Measurements from ENCODE around the gene LTBP1.

LTBP1 gene

DNA sequence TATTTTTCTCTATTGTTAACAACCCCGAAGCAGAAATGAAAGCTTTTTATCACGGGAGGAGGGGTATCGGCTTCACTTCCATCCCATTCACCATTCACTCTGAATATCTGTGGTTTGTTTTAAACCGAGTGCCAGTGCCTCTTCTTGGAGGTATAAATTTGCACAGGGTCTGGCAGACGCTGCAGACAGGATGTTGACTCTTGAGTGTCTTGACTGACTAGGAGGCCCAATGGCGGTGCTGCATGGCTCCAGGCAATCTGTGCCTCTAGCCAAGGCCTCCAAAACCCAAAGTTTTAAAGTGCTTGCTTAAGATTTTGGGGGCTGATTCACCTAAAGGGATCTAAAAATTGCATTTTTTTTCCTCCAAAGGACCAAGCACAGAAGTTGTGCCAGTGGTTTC, 183.8 kb downstream of the LTBP1 start:
- intact Hi-C loops (cut with DNase I) = no loop called here
- DNase-seq = no peak

DNA sequence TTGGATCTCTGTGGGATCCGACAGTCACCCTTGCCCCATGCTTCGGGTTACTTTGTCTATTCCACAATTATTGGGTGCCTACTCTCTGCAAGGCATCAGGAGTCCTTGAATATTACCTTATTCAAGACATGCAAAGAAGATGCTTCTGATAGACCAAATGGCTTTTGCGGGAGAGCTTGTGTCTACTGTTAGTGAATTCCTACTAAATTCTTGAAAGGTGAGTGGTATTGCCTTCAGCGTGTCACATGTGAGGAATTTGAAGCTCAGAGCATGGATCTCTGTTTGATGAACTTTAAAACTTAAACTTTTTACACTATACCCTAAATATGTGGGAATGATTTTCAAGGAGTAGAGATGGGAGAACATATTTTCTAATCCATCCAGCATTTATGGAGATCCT, 184.4 kb downstream of the LTBP1 start:
- intact Hi-C loops (cut with DNase I) = no loop called here
- DNase-seq = no peak

DNA sequence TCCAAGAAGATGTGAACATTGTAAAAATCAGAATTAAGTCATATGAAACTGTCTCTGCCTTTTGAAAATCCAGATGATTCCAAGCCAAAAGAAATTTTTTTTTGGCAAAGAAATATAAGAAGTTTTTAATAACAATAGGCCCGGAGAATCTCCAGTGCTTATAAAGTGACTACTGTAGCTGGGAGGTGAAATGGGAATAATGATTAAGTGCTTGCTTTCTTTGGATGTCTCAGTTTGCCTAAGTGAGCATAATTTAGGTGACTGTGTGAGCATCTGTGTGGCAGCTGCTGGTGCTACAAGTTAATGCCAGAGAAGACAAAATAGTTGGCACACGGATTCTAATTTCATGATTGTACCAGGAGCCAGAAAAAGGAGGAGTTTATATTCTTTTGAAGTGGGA, 185.0 kb downstream of the LTBP1 start:
- no peak for DNase-seq
- intact Hi-C loops (cut with DNase I) = no loop called here

DNA sequence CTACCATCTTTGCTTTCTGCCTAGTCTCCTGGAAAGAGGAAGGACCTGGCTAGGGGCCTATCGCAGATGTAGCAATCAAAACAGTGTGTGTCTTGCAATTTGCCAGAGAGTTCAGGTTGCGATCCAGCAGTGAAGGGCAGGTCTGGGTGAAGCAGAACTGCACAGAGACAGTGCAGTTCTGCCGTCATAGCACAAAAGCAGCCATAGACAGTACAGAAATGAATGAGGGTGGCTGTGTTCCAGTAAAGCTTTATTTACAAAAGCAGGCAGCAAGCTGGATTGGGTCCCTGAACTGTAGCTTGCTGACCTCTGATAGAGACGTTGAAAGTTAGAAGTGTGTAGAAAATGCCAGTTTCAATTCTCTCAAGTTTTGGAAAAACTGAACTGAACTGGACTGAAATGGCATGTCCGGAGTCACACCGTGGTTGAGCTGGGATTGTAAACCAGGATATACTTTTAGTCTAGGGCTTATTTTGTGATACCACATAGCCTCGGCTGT, 186.8 kb downstream of the LTBP1 start:
- intact Hi-C loops (cut with DNase I) = no loop called here
- DNase-seq = no peak

DNA sequence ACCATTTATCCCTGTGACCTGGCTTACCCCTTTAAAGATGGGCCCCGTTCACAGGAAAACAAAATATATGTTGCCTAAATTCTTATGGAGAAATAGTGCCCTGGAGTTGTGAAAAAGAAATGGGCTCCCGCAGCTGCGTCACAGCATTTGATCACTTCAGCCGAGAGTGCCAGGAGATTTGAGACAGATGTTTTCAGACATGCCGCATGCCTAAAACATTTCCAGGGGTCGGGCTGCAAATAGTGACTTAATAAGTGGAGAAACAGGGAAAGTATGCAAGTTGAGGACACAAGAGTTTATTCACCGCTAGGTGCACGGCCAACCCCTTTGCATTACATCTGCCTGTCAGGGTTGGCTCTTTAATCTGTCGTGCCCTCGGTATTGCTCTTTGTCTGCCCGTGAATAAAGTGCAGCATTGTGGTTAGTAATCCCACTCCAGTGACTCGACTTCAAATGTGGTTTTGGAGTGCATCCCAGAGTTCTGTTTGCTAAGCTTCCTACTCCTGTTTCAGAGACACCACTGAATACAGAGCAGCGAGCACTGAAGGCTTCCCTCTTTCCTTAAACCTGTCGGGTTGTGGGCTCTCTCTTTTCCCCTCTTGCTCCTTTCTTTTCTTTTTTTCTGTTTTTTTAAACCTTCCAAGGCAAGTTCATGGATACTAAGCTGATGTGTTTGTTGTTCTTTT, 187.5 kb downstream of the LTBP1 start:
- intact Hi-C loops (cut with DNase I) = no loop called here

DNA sequence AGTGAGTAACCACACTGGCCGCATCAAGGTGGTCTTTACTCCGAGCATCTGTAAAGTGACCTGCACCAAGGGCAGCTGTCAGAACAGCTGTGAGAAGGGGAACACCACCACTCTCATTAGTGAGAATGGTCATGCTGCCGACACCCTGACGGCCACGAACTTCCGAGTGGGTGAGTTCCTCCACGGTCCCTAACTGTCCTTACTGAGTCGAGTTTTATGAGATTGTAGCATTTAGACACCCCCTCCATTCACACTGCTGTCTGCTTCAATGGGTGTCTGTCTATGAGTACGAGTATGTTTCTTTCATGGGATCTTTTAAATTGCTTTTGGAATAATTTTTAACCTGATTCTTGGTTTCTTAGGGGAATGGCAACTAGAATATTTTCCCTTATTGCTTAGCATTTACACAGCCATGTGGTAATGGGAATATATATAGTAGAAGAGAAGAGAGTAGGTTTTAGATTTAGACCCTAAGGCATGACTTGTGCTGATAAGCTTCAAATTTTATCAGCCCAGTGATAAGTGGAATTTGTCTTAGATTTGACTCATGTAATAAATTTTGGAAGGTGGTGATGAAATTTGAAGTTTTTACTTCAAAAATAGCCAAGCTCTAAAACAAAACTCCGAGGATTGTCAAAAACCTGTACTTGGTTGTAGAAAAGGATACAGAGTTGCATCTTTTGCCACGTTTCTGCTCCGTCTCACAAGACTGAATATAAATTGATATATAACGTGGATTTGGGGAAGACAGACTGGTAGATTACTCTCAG, 188.2 kb downstream of the LTBP1 start:
- intact Hi-C loops (cut with DNase I) = no loop called here

More for the DNA sequence above, 187.5 kb downstream of the LTBP1 start:
- peak in 3 of 10 donors; percentile 8 to 21 (median 18) for DNase-seq

DNA sequence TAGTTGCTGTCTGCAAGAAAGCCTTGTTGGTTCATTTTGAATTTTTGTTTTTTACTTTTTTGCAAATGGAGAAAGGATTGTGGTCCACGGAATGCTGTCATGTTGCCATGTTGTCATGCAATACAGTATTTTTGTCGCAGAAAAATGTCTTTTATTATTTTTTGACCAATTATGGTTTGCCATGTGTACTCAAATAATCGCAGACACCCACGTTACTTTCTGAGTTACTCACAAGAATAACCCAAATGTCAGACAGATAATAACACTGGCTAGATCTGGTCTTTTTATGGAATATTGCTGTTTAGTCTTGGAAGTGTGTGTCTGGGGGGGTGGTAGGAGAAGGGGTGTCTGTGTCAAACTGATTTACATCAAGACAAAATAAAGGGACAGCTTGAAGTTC, 188.9 kb downstream of the LTBP1 start:
- intact Hi-C loops (cut with DNase I) = no loop called here
- DNase-seq = no peak

More for the DNA sequence above, 188.2 kb downstream of the LTBP1 start:
- no peak for DNase-seq

DNA sequence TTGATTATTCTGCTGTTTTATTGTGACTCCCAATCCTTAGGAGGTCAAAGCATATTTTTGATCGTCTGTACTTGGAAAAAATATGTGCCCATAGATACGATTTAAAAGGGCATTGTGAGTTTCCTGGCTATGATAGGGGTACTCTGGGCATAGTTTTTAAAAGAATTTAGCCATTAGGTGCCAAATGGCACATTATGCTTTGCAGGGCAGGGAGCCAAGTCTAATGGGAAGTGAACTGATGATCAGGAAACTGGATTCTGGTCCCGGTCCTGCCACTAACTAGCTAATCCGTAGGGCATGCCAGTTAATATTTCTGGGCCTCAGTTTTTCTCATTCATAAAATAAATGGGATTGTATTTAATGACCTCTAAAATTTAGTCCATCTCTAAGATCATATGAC, 189.3 kb downstream of the LTBP1 start:
- intact Hi-C loops (cut with DNase I) = no loop called here
- DNase-seq = no peak

DNA sequence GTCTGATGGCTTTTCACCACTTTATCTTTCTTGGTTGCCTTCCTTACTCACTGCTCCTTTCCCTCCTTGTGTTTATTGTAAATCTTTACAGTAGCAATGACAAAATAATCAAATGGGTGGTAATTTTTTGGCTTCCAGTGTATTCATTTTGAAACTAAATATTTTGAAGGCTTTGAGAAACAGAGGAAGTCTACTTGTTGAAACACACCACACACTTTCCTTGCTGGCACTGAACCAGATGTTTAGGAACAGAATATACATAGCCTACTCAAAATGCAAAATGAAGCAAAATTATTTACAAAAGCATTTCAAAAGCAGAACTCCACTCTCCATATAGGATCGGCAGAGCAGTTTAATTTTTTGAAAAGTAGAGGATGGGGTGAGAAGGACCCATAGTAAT, 189.8 kb downstream of the LTBP1 start:
- DNase-seq = no peak
- intact Hi-C loops (cut with DNase I) = no loop called here

DNA sequence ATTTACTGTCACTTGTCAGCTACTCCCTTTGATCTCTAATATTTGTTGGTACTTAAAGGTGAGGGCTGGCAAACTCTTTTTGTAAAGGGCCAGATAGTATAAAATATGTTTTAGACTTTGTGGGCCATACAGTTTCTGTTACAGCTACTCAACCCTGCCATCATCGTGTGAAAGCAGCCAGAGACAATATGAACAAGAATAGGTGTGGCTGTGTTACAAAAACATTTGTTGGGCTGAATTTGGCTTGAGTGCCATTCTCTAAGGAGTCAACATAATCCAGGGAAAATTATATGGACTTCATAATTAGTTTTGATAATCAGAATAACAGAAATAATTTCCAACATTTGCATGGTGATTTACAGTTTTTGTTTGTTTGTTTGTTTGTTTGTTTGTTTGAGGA, 190.6 kb downstream of the LTBP1 start:
- intact Hi-C loops (cut with DNase I) = no loop called here
- no peak for DNase-seq

DNA sequence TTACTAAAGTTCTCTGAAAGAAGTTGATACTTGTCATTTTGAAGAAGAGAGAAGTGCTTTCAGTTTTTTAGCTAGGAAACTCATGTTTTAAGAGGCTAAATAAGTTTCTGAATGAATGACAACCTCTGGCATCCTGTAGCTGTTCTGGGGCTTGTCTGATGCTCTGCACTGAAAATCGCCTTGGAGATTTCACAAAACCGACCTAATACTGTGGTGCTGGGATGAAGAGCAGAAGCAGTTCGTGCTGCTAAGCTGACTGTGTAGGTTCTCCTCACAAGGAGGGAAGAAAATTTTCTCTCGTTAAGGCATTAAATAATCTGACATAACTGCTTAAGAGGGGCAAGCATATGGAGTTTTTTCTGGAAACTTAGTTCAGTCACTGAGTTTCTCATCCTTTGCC, 193.2 kb downstream of the LTBP1 start:
- no peak for DNase-seq
- intact Hi-C loops (cut with DNase I) = no loop called here

DNA sequence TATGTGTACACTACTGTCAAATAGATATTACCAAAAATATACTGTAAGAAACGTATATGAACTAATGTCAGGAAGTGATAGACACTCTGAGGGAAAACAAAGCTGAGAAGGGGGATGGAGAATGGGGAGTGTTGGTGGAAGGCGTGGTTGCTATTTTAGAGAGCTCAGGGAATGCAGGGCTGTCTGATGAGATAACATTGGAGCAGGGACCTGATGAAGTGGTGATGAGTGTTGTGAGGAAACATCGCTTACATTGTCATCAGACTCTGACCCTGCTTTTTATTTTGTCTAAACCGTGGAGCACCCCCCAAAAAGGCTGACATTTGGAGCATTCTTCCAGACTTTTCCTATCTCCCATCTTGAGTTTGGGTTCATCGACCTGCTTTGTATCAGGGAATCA, 194.7 kb downstream of the LTBP1 start:
- intact Hi-C loops (cut with DNase I) = no loop called here
- DNase-seq = no peak

DNA sequence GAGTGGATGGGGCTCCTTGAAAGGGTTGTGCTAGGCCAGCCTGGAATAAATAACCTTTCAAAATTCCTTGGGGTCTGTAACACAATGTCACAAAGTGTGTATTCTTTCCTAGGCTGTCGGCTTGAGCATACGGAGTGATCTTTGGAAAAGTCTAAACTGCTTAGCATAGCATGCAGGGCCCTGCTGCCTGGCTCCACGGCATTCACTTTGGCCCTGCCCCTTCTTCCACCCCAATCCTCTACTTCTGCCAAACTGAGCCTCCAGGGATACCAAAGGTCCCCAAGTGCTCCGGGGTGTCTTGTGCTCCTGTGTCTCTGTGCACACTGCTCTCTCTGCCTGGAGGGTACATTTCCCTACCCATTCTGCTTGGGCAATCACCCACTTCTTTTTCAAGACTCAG, 196.1 kb downstream of the LTBP1 start:
- no peak for DNase-seq
- intact Hi-C loops (cut with DNase I) = no loop called here

DNA sequence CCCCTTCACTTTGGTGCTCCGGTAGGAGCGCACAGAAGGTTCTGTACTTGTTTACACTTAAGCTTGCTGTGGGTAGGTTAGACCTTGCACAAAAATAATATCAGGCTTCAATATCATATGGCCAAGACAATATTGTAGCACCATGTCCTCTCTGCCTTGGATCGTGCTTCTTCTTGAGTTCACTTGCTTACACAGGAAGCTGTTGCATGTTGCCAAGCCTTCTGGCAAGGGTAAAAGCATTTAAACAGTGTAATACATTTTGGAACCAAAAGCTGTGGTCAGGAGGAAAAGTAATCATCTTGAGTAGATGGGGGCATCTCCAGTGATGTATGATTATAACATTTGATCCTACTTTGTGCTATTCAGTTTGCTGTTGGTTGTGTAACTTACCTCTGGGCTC, 197.5 kb downstream of the LTBP1 start:
- no peak for DNase-seq
- intact Hi-C loops (cut with DNase I) = no loop called here

DNA sequence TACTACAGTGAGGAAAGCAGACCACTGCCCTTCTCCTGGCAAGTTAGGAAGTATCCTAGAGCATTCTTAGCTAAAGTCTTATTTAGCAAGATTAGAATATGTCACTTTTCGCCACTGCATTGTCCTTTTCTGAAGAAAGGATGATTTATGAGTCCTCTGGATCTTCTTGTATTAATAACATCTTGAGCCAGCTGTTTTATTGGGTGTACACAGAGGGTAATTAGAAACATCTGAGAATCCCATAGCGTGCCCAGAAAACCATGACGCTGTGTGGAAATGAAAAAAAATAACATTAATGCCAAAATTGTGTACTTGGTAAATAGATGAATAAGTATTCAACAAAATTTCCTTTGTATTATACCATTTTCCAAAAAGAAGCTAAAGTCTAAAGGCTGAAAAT, 198.7 kb downstream of the LTBP1 start:
- no peak for DNase-seq
- intact Hi-C loops (cut with DNase I) = no loop called here

DNA sequence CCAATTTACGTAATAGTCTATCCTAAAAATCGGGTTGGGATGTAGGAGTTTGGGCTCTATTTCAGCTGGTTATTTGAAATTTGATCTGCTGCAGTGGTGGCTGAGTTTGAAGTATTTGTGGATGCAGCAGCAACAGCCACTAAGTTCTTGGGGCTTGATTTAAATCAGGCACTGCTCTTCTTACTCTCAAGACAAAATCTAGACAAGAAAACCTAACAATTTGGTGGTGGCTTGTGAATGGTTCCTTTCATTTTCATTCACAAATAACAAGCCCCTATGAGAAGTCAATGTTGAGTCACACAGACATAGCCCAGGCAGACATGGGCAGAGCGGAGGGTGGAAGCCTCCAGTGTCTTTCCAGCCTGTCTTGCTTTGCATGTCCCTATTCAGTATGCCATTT, 199.3 kb downstream of the LTBP1 start:
- DNase-seq = no peak
- intact Hi-C loops (cut with DNase I) = no loop called here

DNA sequence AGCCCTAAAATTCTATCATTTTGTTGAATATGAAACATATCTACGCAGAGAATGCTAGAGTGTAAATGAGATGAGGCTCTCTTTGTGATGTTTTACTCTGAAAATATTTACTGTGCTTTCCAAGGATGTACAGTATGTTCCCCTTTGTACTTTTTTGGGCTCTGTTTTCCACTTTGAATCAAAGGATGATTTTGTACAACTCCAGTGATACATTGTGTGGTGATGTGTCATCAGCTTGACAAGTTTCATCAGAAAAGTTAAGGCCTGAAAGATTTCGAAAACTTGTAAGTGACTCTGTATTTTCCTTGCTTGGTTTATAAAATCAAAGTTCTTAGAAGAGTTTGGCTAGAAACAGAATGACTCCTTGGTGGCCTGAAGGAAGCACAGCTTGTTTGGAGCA, 206.3 kb downstream of the LTBP1 start:
- intact Hi-C loops (cut with DNase I) = no loop called here
- no peak for DNase-seq

DNA sequence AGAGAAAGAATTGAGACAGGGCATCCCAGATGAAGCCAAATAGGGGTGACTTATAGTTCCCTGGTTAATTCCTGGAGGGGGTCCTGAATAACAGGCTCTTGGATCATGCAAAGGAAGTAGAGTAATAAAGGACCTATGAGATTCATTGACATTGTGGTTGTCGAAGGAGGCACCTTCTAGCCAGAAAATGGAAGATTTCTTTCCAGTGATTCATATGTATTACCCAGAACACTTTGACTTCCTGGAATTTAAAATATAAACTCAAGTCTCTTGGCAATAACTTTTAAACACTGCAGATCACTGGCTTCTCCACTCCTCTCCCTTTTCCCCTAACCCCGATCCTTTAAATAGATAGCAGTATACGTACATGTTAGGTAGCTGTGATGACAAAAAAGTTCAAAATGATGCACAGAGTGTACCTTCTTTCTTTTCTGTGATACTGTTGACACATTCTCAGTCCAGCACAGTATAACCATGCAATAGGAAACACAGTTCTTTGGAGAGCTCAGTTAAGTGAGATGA, 211.8 kb downstream of the LTBP1 start:
- DNase-seq = no peak
- intact Hi-C loops (cut with DNase I) = no loop called here

DNA sequence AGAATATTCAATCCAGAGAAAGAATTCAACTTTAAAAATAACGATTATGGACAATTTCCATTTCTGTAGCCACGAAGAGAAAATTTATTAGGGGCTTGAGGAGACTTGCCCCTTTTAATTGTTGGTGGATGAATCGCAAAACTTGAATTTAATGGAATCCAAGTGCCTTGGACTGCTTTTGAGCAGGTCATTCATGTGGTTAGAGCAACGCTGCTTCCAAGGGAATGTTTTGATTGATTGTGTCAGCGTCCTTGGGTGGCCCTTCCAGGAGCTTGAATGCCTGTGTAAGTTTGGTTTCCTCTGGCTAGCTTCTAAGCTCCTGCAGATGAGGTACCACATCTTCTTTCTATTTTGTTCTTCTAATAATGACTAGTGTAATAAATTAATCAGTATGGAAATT, 213.4 kb downstream of the LTBP1 start:
- intact Hi-C loops (cut with DNase I) = no loop called here
- DNase-seq = no peak

DNA sequence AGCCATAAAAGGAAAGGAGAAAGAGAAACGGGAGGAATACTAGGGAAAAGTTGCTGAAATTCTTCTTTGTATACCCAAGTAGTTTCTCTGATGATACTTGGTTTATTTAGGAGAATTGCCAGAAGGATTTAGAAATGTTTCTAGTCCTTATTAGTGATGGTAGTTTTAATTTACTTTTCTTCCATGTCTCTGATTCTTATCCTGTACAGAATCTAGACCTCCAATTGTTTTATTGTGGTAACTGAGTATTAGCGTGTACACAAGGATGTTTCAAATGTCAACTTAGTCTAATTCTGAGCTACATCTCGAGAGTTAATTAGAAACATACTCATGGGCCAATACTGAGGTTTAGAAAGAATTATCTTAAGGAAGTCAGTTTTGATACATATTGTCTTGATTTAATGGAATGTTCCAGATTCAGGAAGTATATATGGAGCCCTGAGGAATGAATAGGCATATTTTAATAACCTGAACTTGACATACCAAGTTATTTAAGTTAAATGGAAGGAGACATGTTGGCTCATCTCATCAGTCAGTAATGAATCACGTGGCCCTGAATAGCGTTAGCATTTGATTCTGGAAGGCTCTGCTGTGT, 219.6 kb downstream of the LTBP1 start:
- no peak for DNase-seq
- intact Hi-C loops (cut with DNase I) = no loop called here

DNA sequence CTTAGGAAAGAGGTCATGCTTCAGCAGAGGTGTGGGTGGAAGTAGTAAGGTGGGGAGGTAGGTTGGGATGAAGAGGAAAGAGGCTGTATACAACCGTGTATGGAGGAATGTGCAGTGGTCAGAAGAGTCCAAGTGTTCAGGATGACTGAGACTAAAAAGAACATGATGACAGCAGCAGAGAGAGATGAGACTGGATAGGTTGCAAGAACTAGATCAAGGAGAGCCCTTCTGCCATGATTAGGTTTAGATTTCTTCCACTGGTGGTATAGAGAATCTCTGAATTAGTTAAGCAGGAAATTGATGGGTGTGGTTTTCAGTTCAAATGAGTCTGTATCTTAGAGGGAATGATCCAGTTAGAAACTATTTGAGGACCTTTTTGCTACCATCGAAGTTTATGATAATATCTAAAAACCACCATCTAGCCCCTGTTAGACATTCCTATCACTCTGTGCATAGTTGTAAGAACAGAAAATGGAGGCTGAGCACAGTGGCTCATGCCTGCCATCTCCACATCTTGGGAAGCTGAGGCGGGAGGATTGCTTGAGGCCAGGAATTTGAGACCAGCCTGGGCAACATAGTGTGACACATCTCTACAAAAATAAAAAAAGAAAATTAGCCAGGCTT, 221.0 kb downstream of the LTBP1 start:
- intact Hi-C loops (cut with DNase I) = no loop called here

More for the DNA sequence above, 221.0 kb downstream of the LTBP1 start:
- no peak for DNase-seq
